Spleen (tissue), 11 donors: ENCODE data around the gene MAPKBP1. TPM values are rescaled to one million over a fixed set of nuclear protein-coding genes. Genes with fewer than 3 reads are reported as not detected.

Experiments used
- DNase-seq: peaks from one replicate; pipeline ENCODE4 v3.0.0-alpha.2; 2020
- H3K27ac ChIP-seq, 8 donors: fragments of 200-600 bp; sonication (generic) in 7 of 8; 1 replicate in 4 of 8; 2 replicates in 4 of 8; pipeline versions ENCODE4 v1.5.0 to v1.8.0; 2016 to 2021; ENCODE audit warnings: inconsistent platforms in 4 of 8, mild to moderate bottlenecking in 4 of 8, moderate library complexity in 1 of 8
- H3K27me3 ChIP-seq, 7 donors: fragments of 200-600 bp; sonication (generic) in 6 of 7; replicated peaks in 1 of 7; 1 replicate in 4 of 7; 2 replicates in 3 of 7; pipeline versions ENCODE4 v1.5.0 to v1.8.0; 2016 to 2021; ENCODE audit warnings: inconsistent platforms in 3 of 7, mild to moderate bottlenecking in 1 of 7
- H3K36me3 ChIP-seq, 6 donors: fragments of 200-600 bp; sonication (generic) in 5 of 6; 1 replicate in 4 of 6; 2 replicates in 2 of 6; pipeline versions ENCODE4 v1.5.0 to v1.8.0; 2016 to 2021; ENCODE audit warnings: inconsistent platforms in 2 of 6
- H3K4me1 ChIP-seq, 6 donors: fragments of 200-600 bp; sonication (generic) in 5 of 6; 1 replicate in 3 of 6; 2 replicates in 3 of 6; pipeline versions ENCODE4 v1.5.0 to v1.8.0; 2016 to 2021; ENCODE audit warnings: inconsistent platforms in 3 of 6
- H3K4me3 ChIP-seq, 8 donors: fragments of 200-600 bp; sonication (generic) in 7 of 8; 1 replicate in 4 of 8; 2 replicates in 4 of 8; pipeline versions ENCODE4 v1.5.0 to v1.8.0; 2016 to 2021; ENCODE audit warnings: inconsistent platforms in 4 of 8, mild to moderate bottlenecking in 4 of 8, moderate library complexity in 2 of 8
- H3K9me3 ChIP-seq, 8 donors: fragments of 200-600 bp; sonication (generic) in 7 of 8; 1 replicate in 4 of 8; 2 replicates in 4 of 8; pipeline versions ENCODE4 v1.5.0 to v1.8.0; 2016 to 2021; ENCODE audit warnings: inconsistent platforms in 4 of 8
- POLR2A ChIP-seq, 3 donors: fragments of 450-650 bp; IDR thresholded peaks; one replicate each; pipeline ENCODE4 v1.5.1; 2017; ENCODE audit warnings: antibody characterized with exemption in 3 of 3, mild to moderate bottlenecking in 1 of 3
- POLR2AphosphoS5 ChIP-seq, 3 donors: sonication (generic); formaldehyde crosslinking; IDR thresholded peaks; one replicate each; pipeline ENCODE4 v1.5.1; 2017; ENCODE audit warnings: antibody characterized with exemption in 3 of 3
- WGBS, 5 donors: extraction: QIAGEN DNeasy Blood & Tissue Kit in 3 of 5; methylation state at CpG; one replicate each; pipeline versions ENCODE4 v1.1.5 to v1.1.7; 2013 to 2018; 5-methylcytosine and 5-hydroxymethylcytosine counted together
- intact Hi-C: fragments of 100-400 bp; cut with DNase I; formaldehyde crosslinking; loops from one replicate; pipeline ENCODE4 v1.15.0; 2023; ENCODE audit warnings: low total_unique reads
- polyA plus RNA-seq, 3 donors: library from polyadenylated mRNA; stranded (reverse); fragments of 200-250 nt; gene quantifications; one replicate each; pipeline ENCODE4 v1.2.1, GENCODE V29; 2013
- total RNA-seq, 7 donors: library from RNA; depleted of rRNA in 3 of 7; stranded (reverse); fragments of >200 nt in 3 of 7; fragmentation: NEBNext Ultra II Directional in 4 of 7; extraction: Animal tissue kit (Norgen Biotek cat#: 25700) in 4 of 7; gene quantifications; one replicate each; pipeline versions ENCODE4 v1.1.0 to v1.2.1, GENCODE V29; 2016 to 2021
- TF ChIP-seq, protein P1 (sequence below), 11 experiments: fragments of 200-600 bp in 7 of 11; fragments of 450-650 bp in 4 of 11; sonication (generic) in 4 of 11; IDR thresholded peaks in 8 of 11; conservative IDR thresholded peaks in 3 of 11; 1 replicate in 7 of 11; 2 replicates in 4 of 11; pipeline versions ENCODE4 v1.4.0 to v1.8.0; 2016 to 2021; ENCODE audit warnings: antibody characterized with exemption in 11 of 11, inconsistent platforms in 4 of 11, mild to moderate bottlenecking in 1 of 11
- donor health status: healthy with polysubstance abuse.
- donor health status: DM: no; HTN: no; CAD: no; lungs with moderate emphysema.
- donor health status: DM: no; HTN: no; CAD: no.
- donor health status: Bipolar disorder and iron deficiency.
- donor health status: healthy.
- donor health status: DM: no; HTN: no; CAD: no.
- donor health status: DM: yes; HTN: yes; CAD: no.

MAPKBP1 gene
- total and polyA plus RNA-seq, 10 donors: 2.4 to 44.5 (median 26.0) TPM

DNA sequence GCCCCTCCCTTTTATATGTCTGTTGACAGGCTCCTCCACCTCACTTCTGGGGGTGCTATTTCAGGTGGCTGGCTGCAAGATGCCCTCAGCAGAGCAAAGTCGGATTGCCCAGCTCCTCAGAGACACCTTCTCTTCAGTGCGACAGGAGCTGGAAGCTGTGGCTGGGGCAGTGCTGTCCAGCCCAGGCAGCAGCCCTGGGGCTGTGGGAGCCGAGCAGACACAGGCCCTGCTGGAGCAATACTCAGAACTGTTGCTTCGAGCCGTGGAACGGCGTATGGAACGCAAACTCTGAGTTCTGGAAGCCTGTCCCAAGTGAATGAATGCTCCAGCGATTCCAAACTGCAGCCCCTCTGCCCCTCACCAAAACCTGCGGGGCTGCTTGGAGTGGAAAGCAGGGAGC is 50.9 kb downstream of the MAPKBP1 start:
- no peak for DNase-seq
- Histone ChIP-seq H3K4me3 (no peak overlapping the region), H3K4me1 (peaks cover 8 to 29% (median 23%) of the 10 kb centered on the region in 6 donors), H3K9me3 (no peaks in the 10 kb centered on the region), H3K27ac (no peak overlapping the region), H3K27me3 (no peaks in the 10 kb centered on the region), H3K36me3 (peaks cover 0 to 64% (median 35%) of the 10 kb centered on the region in 6 donors)
- TF ChIP-seq POLR2AphosphoS5 (IDR thresholded peaks at IDR 0.05): no peak
- TF ChIP-seq, protein P1, sequence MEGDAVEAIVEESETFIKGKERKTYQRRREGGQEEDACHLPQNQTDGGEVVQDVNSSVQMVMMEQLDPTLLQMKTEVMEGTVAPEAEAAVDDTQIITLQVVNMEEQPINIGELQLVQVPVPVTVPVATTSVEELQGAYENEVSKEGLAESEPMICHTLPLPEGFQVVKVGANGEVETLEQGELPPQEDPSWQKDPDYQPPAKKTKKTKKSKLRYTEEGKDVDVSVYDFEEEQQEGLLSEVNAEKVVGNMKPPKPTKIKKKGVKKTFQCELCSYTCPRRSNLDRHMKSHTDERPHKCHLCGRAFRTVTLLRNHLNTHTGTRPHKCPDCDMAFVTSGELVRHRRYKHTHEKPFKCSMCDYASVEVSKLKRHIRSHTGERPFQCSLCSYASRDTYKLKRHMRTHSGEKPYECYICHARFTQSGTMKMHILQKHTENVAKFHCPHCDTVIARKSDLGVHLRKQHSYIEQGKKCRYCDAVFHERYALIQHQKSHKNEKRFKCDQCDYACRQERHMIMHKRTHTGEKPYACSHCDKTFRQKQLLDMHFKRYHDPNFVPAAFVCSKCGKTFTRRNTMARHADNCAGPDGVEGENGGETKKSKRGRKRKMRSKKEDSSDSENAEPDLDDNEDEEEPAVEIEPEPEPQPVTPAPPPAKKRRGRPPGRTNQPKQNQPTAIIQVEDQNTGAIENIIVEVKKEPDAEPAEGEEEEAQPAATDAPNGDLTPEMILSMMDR (IDR thresholded peaks at IDR 0.05 in 8 of 11, conservative IDR thresholded peaks at IDR 0.05 in 3 of 11): no peak
- TF ChIP-seq POLR2A (IDR thresholded peaks at IDR 0.05): no peak
- 90 to 97% (median 94%) methylated on average over 7 to 10 of the region's 10 CpGs for WGBS, 5 donors
- intact Hi-C loops: no loop called here

DNA sequence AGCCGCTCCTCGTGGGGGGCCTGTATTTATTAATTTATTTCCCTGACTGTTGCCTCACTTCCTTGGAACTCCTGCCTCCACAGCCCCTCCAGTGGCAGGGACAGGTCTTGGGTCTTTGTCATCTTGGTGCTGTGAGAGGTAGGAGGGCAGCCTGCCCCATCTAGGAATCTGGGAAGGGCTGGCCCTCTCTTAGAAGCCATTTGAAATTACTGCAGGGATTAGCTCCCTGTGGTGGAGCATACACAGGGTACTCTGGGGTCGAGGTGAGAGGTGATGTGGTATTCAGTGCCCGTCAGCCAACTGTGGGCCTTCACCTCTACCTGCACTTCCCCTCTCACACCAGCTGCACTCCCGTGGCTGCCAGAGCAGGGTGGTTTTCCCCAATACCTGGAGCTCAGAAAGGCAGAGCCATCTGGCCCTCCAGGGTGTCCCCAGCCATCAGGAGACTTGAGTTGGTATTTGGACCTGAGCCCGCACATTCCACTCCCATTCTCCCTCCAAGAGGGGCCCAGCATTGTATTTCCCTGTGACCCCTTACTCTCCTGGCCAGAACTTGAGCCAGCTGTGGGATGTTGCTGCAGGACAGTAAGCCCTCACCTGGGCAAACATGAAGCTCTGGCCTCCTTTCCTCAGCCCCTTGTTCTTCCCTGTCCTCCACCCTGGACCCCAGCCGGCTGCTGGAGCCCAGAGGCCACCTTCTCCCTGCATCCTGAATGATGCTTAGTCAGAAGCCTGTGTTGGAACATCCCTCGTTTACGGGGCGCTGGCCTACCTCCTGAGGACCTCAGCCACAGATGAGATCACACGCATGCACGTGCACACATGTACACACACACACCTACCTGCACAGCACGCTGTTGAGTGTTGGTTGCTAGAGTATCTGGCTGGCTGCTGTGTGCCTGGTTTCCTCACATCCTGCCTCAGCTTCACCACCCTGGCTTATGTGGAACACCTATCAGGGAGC is 51.6 kb downstream of the MAPKBP1 start:
- intact Hi-C loops: no loop called here
- 73 to 90% (median 79%) methylated on average over 12 to 13 of the region's 13 CpGs for WGBS, 5 donors
- DNase-seq: no peak

DNA sequence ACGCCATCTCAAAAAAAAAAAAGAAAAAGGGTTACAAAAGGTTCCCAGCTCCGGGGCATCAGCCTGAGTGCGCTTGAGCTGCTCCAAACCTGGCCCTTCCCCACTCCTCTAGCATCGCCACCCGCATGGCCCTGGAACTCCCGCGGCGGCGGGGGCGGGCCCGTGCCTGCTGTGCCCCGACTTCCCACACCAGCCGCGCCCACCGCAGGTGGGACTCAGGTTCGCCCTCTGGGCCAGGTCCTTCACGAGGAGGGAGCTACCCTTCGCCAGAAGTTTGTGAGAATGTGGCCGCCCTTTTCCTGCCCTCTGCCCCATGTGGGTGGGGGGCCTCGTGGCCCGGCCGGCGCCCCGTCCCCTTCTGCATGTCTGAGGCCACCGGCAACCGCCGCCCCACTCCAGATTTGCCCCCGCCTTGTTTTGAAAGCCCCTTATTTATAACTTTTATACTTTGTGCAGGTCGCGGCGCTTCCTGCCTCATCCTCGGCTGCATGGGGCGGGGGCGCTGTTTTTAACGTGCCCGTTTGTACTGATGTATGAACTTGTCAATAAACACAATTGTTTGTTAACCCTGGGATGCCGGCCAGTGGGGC is 53.1 kb downstream of the MAPKBP1 start:
- intact Hi-C loops: no loop called here
- Histone ChIP-seq H3K4me1 (peaks cover 8 to 52% (median 38%) of the 10 kb centered on the region in 6 donors), H3K9me3 (no peaks in the 10 kb centered on the region), H3K27ac (peak overlapping the region in 6 of 8 donors; percentile 16 to 91 (median 85)), H3K4me3 (peak overlapping the region; percentile 70 to 90 (median 86)), H3K27me3 (no peaks in the 10 kb centered on the region), H3K36me3 (peaks cover 0 to 63% (median 18%) of the 10 kb centered on the region in 6 donors)
- DNase-seq: no peak
- TF ChIP-seq POLR2AphosphoS5 (IDR thresholded peaks at IDR 0.05) (peak in 2 of 3 donors; percentile 48 to 55), POLR2A (IDR thresholded peaks at IDR 0.05) (no peak)
- TF ChIP-seq, protein P1 (IDR thresholded peaks at IDR 0.05 in 8 of 11, conservative IDR thresholded peaks at IDR 0.05 in 3 of 11): no peak
- 2 to 5% (median 3%) methylated on average over 35 to 37 of the region's 37 CpGs for WGBS, 5 donors

More for the DNA sequence above, 51.6 kb downstream of the MAPKBP1 start:
- Histone ChIP-seq H3K27me3 (no peaks in the 10 kb centered on the region), H3K9me3 (no peaks in the 10 kb centered on the region), H3K4me1 (peaks cover 8 to 36% (median 25%) of the 10 kb centered on the region in 6 donors), H3K4me3 (no peak overlapping the region), H3K36me3 (peaks cover 0 to 64% (median 29%) of the 10 kb centered on the region in 6 donors), H3K27ac (no peak overlapping the region)
- TF ChIP-seq POLR2A (IDR thresholded peaks at IDR 0.05): no peak
- TF ChIP-seq, protein P1 (IDR thresholded peaks at IDR 0.05 in 8 of 11, conservative IDR thresholded peaks at IDR 0.05 in 3 of 11): no peak
